ENCODE results near the gene LINS1.

- TF ChIP-seq MAX (IDR thresholded peaks at IDR 0.05; ENCODE audit: low read depth, low read length) (no peak), CTCF (IDR thresholded peaks at IDR 0.05; ENCODE audit: low read depth, low read length) (no peak), POLR2A (IDR thresholded peaks at IDR 0.05; ENCODE audit: extremely low read depth, insufficient read length) (no peak)
These were observed 28.5 kb downstream of the LINS1 start for GRCh38 chr15:100573526-100573925.
